NB4 (cell line): ENCODE results near the gene PIK3C2B.
A peak's percentile ranks its signal among the peaks of the same experiment; 100 is the strongest.

ENCODE experiments used
- DNase-seq: peaks from one replicate; pipeline ENCODE4 v3.0.0; 2010; ENCODE audit warnings: low read depth
- H3K4me3 ChIP-seq: one replicate; pipeline ENCODE4 v1.5.1; 2011; ENCODE audit warnings: mild to moderate bottlenecking, low read depth, low read length, moderate library complexity
- CTCF ChIP-seq: IDR thresholded peaks from one replicate; pipeline ENCODE4 v1.5.1; 2012; ENCODE audit warnings: low read depth, low read length
- MAX ChIP-seq: IDR thresholded peaks from 2 replicates; pipeline ENCODE4 v1.6.1; 2011; ENCODE audit warnings: low read depth, low read length
- MYC ChIP-seq: IDR thresholded peaks from 2 replicates; pipeline ENCODE4 v1.6.1; 2011; ENCODE audit warnings: low read depth, low read length
- POLR2A ChIP-seq: IDR thresholded peaks from 2 replicates; pipeline ENCODE4 v1.6.1; 2011; ENCODE audit warnings: mild to moderate bottlenecking; ENCODE audit not compliant: insufficient read length; ENCODE audit errors: extremely low read depth

The PIK3C2B gene

GRCh38 chr1:204503122-204503912, 8.7 kb upstream of the PIK3C2B start:
- TF ChIP-seq POLR2A (no peak), CTCF (peak; percentile 41)
- no peak overlapping the region for H3K4me3 ChIP-seq
- peak; percentile 78 for DNase-seq

- no peak for DNase-seq
- no peak for TF ChIP-seq MYC
- no peak for TF ChIP-seq MAX
These were observed 7.6 kb upstream of the PIK3C2B start for GRCh38 chr1:204502241-204502640.

GRCh38 chr1:204499511-204500468, 5.2 kb upstream of the PIK3C2B start:
- TF ChIP-seq MAX (no peak), MYC (no peak), POLR2A (no peak), CTCF (no peak)
- no peak for DNase-seq
- H3K4me3 ChIP-seq: no peak overlapping the region

More at GRCh38 chr1:204502241-204502640, 7.6 kb upstream of the PIK3C2B start:
- no peak overlapping the region for H3K4me3 ChIP-seq

GRCh38 chr1:204498981-204499380, 4.4 kb upstream of the PIK3C2B start:
- TF ChIP-seq MAX (no peak), CTCF (no peak), POLR2A (no peak), MYC (no peak)
- DNase-seq: peak; percentile 45
- no peak overlapping the region for H3K4me3 ChIP-seq

GRCh38 chr1:204495777-204496176, 1.2 kb upstream of the PIK3C2B start:
- no peak overlapping the region for H3K4me3 ChIP-seq
- no peak for DNase-seq

More at GRCh38 chr1:204495777-204496176, 1.2 kb upstream of the PIK3C2B start:
- TF ChIP-seq CTCF (no peak), MYC (no peak), POLR2A (no peak), MAX (no peak)
